Measurements from ENCODE around the gene APBA2. TPM values are rescaled to one million over a fixed set of nuclear protein-coding genes. Genes with fewer than 3 reads are reported as not detected.

The APBA2 gene
- total and polyA plus RNA-seq, 2 of the 13 experiments (the other 11 are each of a cell fraction or from before 2014, with no cell fraction given), result 0.62 to 2.3 TPM

- TF ChIP-seq, protein P1, sequence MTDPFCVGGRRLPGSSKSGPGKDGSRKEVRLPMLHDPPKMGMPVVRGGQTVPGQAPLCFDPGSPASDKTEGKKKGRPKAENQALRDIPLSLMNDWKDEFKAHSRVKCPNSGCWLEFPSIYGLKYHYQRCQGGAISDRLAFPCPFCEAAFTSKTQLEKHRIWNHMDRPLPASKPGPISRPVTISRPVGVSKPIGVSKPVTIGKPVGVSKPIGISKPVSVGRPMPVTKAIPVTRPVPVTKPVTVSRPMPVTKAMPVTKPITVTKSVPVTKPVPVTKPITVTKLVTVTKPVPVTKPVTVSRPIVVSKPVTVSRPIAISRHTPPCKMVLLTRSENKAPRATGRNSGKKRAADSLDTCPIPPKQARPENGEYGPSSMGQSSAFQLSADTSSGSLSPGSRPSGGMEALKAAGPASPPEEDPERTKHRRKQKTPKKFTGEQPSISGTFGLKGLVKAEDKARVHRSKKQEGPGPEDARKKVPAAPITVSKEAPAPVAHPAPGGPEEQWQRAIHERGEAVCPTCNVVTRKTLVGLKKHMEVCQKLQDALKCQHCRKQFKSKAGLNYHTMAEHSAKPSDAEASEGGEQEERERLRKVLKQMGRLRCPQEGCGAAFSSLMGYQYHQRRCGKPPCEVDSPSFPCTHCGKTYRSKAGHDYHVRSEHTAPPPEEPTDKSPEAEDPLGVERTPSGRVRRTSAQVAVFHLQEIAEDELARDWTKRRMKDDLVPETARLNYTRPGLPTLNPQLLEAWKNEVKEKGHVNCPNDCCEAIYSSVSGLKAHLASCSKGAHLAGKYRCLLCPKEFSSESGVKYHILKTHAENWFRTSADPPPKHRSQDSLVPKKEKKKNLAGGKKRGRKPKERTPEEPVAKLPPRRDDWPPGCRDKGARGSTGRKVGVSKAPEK (CRISPR knock-in tag; IDR thresholded peaks at IDR 0.05; ENCODE audit: borderline replicate concordance), result no peak
- no peak for TF ChIP-seq STAG1 (CRISPR knock-in tag; IDR thresholded peaks at IDR 0.05)
- no peak for TF ChIP-seq AGO1 (IDR thresholded peaks at IDR 0.05; ENCODE audit: low read depth, low read length, poor library complexity, severe bottlenecking)
- no peak for TF ChIP-seq CAMTA2 (CRISPR knock-in tag; IDR thresholded peaks at IDR 0.05; ENCODE audit: borderline replicate concordance)
These were observed 112.0 kb downstream of the APBA2 start (continued) for GRCh38 chr15:28997791-28998190.

GRCh38 chr15:28998511-28998910 is 112.7 kb downstream of the APBA2 start:
- H3K4me2 ChIP-seq (ENCODE audit: low read depth, low read length), result no peak overlapping the region
- H4K20me1 ChIP-seq (ENCODE audit: insufficient read depth, low read length), result no peaks in the 10 kb centered on the region
- H3K9ac ChIP-seq (ENCODE audit: insufficient read depth, low read depth, low read length), result no peak overlapping the region
- TF ChIP-seq STAG1 (CRISPR knock-in tag; IDR thresholded peaks at IDR 0.05) (peak; percentile 22; the same call in 1 of the 2 replicates), ZNF282 (IDR thresholded peaks at IDR 0.05; ENCODE audit: partially characterized antibody) (no peak)
- no TSS peak for BruUV-seq (replicated peaks)
- H3K27me3 ChIP-seq (ENCODE audit: control insufficient read depth in 1 of 2, insufficient read depth in 2 of 2, low read length in 2 of 2), result no peaks in the 10 kb centered on the region
- no peak for DNase-seq (ENCODE audit: low spot score)
- no peak overlapping the region for H3K4me3 ChIP-seq (replicated peaks in 1 of 3; ENCODE audit: insufficient read depth in 1 of 3, low read depth in 2 of 3, low read length in 3 of 3)
- intact Hi-C loops (cut with micrococcal nuclease; ENCODE audit: unreplicated experiment) (no loop called here), in situ Hi-C loops (cut with HindIII; ENCODE audit: extremely low pct_ligation_motif_present, low pct_unique_long_range_greater_than_20kb) (no loop called here)
- H3K79me2 ChIP-seq (ENCODE audit: insufficient read depth, low read length), result no peaks in the 10 kb centered on the region
- WGBS (ENCODE audit: low lambda C conversion rate), result 51% methylated on average over 5 of the region's 5 CpGs
- no peaks in the 10 kb centered on the region for H3K4me1 ChIP-seq (ENCODE audit: insufficient read depth, low read length)
- CTCF ChIA-PET (ENCODE audit: low intra/inter-chr PET ratio, low total read pairs), result no interaction called here
- POLR2A ChIA-PET, result no interaction called here
- H2AFZ ChIP-seq (ENCODE audit: low read length), result no peak overlapping the region
- H3K36me3 ChIP-seq (replicated peaks in 1 of 2; ENCODE audit: control insufficient read depth in 1 of 2, insufficient read depth in 2 of 2, low read length in 2 of 2), result no peaks in the 10 kb centered on the region
- H3K27ac ChIP-seq (ENCODE audit: extremely low read length, insufficient read depth, low read length), result no peak overlapping the region
- H3K9me3 ChIP-seq (ENCODE audit: low read length), result no peaks in the 10 kb centered on the region
- no peak for FAIRE-seq
- peak; percentile 53; the same call in 1 of the 3 replicates for ATAC-seq

Data from HepG2 (cell line).